ENCODE measurements around the gene FOXM1. TPM values are rescaled to one million over a fixed set of nuclear protein-coding genes. Genes with fewer than 3 reads are reported as not detected.

FOXM1 gene
- total and polyA plus RNA-seq, 2 of the 13 experiments (the other 11 are each of a cell fraction or from before 2014, with no cell fraction given): 17.1 to 25.9 TPM

DNA sequence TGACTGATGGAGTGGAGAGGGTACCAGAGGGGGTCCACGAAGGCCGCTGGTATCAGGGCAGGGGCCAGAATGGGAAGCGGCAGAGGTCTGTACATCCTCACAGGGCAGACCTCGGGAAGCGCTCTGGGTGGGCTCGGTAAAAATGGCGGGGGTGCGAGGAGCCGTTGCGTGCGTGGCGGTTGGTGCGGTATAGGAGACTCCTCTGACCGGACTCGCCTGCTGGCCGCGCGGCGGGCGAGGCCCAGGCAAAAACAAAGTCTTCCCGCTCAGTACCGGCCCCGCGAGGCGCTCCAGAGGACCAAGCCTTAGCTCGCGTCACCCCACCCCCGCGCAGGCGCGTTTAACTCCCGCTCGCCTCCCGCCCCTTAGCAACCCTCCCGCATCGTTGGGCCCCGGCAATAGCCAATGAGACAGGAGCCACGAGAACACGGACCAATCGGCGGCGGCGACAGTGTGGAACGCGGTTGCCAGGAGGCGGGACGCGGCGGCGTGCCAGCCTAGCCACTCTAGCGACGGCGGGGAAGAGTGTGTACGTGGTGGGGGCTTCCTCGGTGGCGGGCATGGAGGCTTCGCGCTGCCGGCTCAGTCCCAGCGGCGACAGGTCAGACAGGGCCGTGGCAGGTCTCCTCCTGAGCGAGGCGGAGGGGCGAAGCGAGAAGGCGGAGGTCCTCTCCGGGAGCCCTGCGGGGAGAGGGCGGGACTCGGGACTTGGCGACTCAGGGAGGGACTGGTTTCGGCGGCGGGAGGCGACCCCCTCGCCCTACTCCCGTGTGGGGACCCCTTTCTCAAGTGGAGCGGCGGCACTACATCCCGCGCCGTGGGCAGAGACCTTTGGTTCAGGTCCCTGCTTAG lies 13.6 kb upstream of the FOXM1 start, which contains the start of gene TULP3 (continued):
- TF ChIP-seq ELF3 (CRISPR knock-in tag; IDR thresholded peaks at IDR 0.05) (no peak; the same call in 1 of the 2 replicates), ZNF446 (CRISPR knock-in tag; IDR thresholded peaks at IDR 0.05) (peak; percentile 67; the same call in 1 of the 2 replicates), ZNF296 (CRISPR knock-in tag; conservative IDR thresholded peaks at IDR 0.05) (no peak), CHCHD3 (CRISPR knock-in tag; IDR thresholded peaks at IDR 0.05) (0 out of 2 replicates have a peak, but pooled peaks have one; percentile 77), BRD4 (CRISPR knock-in tag; IDR thresholded peaks at IDR 0.05) (no peak), ZNF780A (CRISPR knock-in tag; IDR thresholded peaks at IDR 0.05) (peak; percentile 65; the same call in 1 of the 2 replicates), ZNF382 (CRISPR knock-in tag; IDR thresholded peaks at IDR 0.05; ENCODE audit: borderline replicate concordance) (no peak), MAFG (CRISPR knock-in tag; IDR thresholded peaks at IDR 0.05) (no peak), FOXA1 (IDR thresholded peaks at IDR 0.05) (no peak), FOXA1 (CRISPR knock-in tag; IDR thresholded peaks at IDR 0.05) (peak; percentile 49), ZBTB3 (CRISPR knock-in tag; IDR thresholded peaks at IDR 0.05; ENCODE audit: borderline replicate concordance, low read depth) (no peak), ZNF570 (CRISPR knock-in tag; IDR thresholded peaks at IDR 0.05; ENCODE audit: borderline replicate concordance) (no peak), ZNF790 (CRISPR knock-in tag; IDR thresholded peaks at IDR 0.05; ENCODE audit: borderline replicate concordance) (peak; percentile 99), SMYD3 (CRISPR knock-in tag; IDR thresholded peaks at IDR 0.05) (peak; percentile 86), ARNT2 (CRISPR knock-in tag; IDR thresholded peaks at IDR 0.05; ENCODE audit: low read depth) (peak; percentile 89), RNF2 (conservative IDR thresholded peaks at IDR 0.05; ENCODE audit: low read depth) (0 out of 2 replicates have a peak, but pooled peaks have one; percentile 70)
- TF ChIP-seq, protein P1, sequence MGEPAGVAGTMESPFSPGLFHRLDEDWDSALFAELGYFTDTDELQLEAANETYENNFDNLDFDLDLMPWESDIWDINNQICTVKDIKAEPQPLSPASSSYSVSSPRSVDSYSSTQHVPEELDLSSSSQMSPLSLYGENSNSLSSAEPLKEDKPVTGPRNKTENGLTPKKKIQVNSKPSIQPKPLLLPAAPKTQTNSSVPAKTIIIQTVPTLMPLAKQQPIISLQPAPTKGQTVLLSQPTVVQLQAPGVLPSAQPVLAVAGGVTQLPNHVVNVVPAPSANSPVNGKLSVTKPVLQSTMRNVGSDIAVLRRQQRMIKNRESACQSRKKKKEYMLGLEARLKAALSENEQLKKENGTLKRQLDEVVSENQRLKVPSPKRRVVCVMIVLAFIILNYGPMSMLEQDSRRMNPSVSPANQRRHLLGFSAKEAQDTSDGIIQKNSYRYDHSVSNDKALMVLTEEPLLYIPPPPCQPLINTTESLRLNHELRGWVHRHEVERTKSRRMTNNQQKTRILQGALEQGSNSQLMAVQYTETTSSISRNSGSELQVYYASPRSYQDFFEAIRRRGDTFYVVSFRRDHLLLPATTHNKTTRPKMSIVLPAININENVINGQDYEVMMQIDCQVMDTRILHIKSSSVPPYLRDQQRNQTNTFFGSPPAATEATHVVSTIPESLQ (CRISPR knock-in tag; conservative IDR thresholded peaks at IDR 0.05): no peak
- TF ChIP-seq, protein P2, sequence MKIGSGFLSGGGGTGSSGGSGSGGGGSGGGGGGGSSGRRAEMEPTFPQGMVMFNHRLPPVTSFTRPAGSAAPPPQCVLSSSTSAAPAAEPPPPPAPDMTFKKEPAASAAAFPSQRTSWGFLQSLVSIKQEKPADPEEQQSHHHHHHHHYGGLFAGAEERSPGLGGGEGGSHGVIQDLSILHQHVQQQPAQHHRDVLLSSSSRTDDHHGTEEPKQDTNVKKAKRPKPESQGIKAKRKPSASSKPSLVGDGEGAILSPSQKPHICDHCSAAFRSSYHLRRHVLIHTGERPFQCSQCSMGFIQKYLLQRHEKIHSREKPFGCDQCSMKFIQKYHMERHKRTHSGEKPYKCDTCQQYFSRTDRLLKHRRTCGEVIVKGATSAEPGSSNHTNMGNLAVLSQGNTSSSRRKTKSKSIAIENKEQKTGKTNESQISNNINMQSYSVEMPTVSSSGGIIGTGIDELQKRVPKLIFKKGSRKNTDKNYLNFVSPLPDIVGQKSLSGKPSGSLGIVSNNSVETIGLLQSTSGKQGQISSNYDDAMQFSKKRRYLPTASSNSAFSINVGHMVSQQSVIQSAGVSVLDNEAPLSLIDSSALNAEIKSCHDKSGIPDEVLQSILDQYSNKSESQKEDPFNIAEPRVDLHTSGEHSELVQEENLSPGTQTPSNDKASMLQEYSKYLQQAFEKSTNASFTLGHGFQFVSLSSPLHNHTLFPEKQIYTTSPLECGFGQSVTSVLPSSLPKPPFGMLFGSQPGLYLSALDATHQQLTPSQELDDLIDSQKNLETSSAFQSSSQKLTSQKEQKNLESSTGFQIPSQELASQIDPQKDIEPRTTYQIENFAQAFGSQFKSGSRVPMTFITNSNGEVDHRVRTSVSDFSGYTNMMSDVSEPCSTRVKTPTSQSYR (CRISPR knock-in tag; IDR thresholded peaks at IDR 0.05; ENCODE audit: borderline replicate concordance): no peak; the same call in 1 of the 2 replicates
- TF ChIP-seq, protein P3, sequence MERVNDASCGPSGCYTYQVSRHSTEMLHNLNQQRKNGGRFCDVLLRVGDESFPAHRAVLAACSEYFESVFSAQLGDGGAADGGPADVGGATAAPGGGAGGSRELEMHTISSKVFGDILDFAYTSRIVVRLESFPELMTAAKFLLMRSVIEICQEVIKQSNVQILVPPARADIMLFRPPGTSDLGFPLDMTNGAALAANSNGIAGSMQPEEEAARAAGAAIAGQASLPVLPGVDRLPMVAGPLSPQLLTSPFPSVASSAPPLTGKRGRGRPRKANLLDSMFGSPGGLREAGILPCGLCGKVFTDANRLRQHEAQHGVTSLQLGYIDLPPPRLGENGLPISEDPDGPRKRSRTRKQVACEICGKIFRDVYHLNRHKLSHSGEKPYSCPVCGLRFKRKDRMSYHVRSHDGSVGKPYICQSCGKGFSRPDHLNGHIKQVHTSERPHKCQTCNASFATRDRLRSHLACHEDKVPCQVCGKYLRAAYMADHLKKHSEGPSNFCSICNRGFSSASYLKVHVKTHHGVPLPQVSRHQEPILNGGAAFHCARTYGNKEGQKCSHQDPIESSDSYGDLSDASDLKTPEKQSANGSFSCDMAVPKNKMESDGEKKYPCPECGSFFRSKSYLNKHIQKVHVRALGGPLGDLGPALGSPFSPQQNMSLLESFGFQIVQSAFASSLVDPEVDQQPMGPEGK (CRISPR knock-in tag; IDR thresholded peaks at IDR 0.05): peak; percentile 87
- TF ChIP-seq, protein P4, sequence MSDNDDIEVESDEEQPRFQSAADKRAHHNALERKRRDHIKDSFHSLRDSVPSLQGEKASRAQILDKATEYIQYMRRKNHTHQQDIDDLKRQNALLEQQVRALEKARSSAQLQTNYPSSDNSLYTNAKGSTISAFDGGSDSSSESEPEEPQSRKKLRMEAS (IDR thresholded peaks at IDR 0.05): peak; percentile 94
- TF ChIP-seq, protein P5, sequence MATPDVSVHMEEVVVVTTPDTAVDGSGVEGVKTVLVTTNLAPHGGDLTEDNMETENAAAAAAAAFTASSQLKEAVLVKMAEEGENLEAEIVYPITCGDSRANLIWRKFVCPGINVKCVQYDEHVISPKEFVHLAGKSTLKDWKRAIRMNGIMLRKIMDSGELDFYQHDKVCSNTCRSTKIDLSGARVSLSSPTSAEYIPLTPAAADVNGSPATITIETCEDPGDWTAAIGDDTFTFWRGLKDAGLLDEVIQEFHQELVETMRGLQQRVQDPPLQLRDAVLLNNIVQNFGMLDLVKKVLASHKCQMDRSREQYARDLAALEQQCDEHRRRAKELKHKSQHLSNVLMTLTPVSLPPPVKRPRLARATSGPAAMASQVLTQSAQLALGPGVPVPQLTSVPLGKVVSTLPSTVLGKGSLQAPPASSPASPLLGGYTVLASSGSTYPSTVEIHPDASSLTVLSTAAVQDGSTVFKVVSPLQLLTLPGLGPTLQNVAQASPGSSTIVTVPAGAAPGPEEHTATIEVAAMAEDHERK (CRISPR knock-in tag; IDR thresholded peaks at IDR 0.05; ENCODE audit: low read depth): no peak; the same call in 1 of the 2 replicates
